HepG2 (cell line): ENCODE measurements around the gene FOXA1. TPM values are rescaled to one million over a fixed set of nuclear protein-coding genes. Genes with fewer than 3 reads are reported as not detected.

Experiments used
- BRF2 ChIP-seq: sonication (generic); formaldehyde crosslinking; IDR thresholded peaks from 2 replicates; pipeline ENCODE4 v1.8.1; 2022; ENCODE audit warnings: mild to moderate bottlenecking, missing genetic modification reagents
- CEBPB ChIP-seq: IDR thresholded peaks from 2 replicates; pipeline ENCODE4 v1.6.1; 2011; ENCODE audit warnings: low read depth, low read length, improper control_type of control experiment, borderline replicate concordance
- DNMT1 ChIP-seq: sonication (generic); formaldehyde crosslinking; IDR thresholded peaks from 2 replicates; pipeline ENCODE4 v1.5.1; 2020; ENCODE audit warnings: mild to moderate bottlenecking, missing genetic modification reagents
- GABPB1 ChIP-seq: IDR thresholded peaks from 2 replicates; pipeline ENCODE4 v1.6.1; 2016; ENCODE audit warnings: mild to moderate bottlenecking, missing genetic modification reagents, moderate library complexity, missing compliant biosample characterization
- HNRNPLL ChIP-seq: fragments of 200-400 bp; formaldehyde crosslinking; IDR thresholded peaks from 2 replicates; pipeline ENCODE4 v1.6.1; 2017; ENCODE audit warnings: mild to moderate bottlenecking, low read depth, low read length; ENCODE audit not compliant: poor library complexity, severe bottlenecking
- KLF9 ChIP-seq: IDR thresholded peaks from 2 replicates; pipeline ENCODE4 v1.6.1; 2016; ENCODE audit warnings: low read depth
- MED13 ChIP-seq: sonication (generic); formaldehyde crosslinking; IDR thresholded peaks from 2 replicates; pipeline ENCODE4 v1.5.0; 2020; ENCODE audit warnings: missing genetic modification reagents
- MTA1 ChIP-seq: sonication (generic); formaldehyde crosslinking; IDR thresholded peaks from 2 replicates; pipeline ENCODE4 v1.4.0; 2020; ENCODE audit warnings: missing genetic modification reagents, mild to moderate bottlenecking, borderline replicate concordance
- NFKBIZ ChIP-seq: IDR thresholded peaks from 2 replicates; pipeline ENCODE4 v1.6.1; 2018; ENCODE audit warnings: missing genetic modification reagents, missing compliant biosample characterization
- NFYB ChIP-seq: sonication (generic); formaldehyde crosslinking; IDR thresholded peaks from 2 replicates; pipeline ENCODE4 v1.4.0; 2020; ENCODE audit warnings: missing genetic modification reagents
- NKX3-1 ChIP-seq: sonication (generic); formaldehyde crosslinking; IDR thresholded peaks from 2 replicates; pipeline ENCODE4 v1.5.0; 2020; ENCODE audit warnings: missing genetic modification reagents
- NR2F6 ChIP-seq, 2 experiments: IDR thresholded peaks; 2 replicates each; pipeline ENCODE4 v1.6.1; 2016; ENCODE audit warnings: antibody characterized with exemption in 1 of 2, mild to moderate bottlenecking in 1 of 2
- PATZ1 ChIP-seq: sonication (generic); formaldehyde crosslinking; IDR thresholded peaks from 2 replicates; pipeline ENCODE4 v1.4.0; 2020; ENCODE audit warnings: missing genetic modification reagents
- PHB2 ChIP-seq: fragments of 450-650 bp; IDR thresholded peaks from 2 replicates; pipeline ENCODE4 v1.6.1; 2018; ENCODE audit not compliant: partially characterized antibody
- ZC3H4 ChIP-seq: sonication (generic); formaldehyde crosslinking; IDR thresholded peaks from 2 replicates; pipeline ENCODE4 v1.4.0; 2020; ENCODE audit warnings: missing genetic modification reagents, borderline replicate concordance
- ZNF446 ChIP-seq: sonication (generic); formaldehyde crosslinking; IDR thresholded peaks from 2 replicates; pipeline ENCODE4 v1.5.0; 2020; ENCODE audit warnings: mild to moderate bottlenecking, missing genetic modification reagents
- ZNF496 ChIP-seq: sonication (generic); formaldehyde crosslinking; IDR thresholded peaks from 2 replicates; pipeline ENCODE4 v1.8.1; 2023; ENCODE audit warnings: mild to moderate bottlenecking, moderate library complexity, missing genetic modification reagents; ENCODE audit not compliant: insufficient replicate concordance
- ZNF615 ChIP-seq: sonication (generic); formaldehyde crosslinking; IDR thresholded peaks from 2 replicates; pipeline ENCODE4 v1.5.0; 2020; ENCODE audit warnings: mild to moderate bottlenecking, missing genetic modification reagents, borderline replicate concordance
- ZNF768 ChIP-seq: sonication (generic); formaldehyde crosslinking; IDR thresholded peaks from 2 replicates; pipeline ENCODE4 v1.4.0; 2020; ENCODE audit warnings: missing genetic modification reagents
- ZNF780A ChIP-seq: sonication (generic); formaldehyde crosslinking; IDR thresholded peaks from 2 replicates; pipeline ENCODE4 v1.8.0; 2022; ENCODE audit warnings: mild to moderate bottlenecking, missing genetic modification reagents, moderate library complexity
- polyA plus RNA-seq, 8 experiments: library from polyadenylated mRNA; depleted of rRNA in 3 of 8; stranded (reverse) in 7 of 8; unstranded in 1 of 8; fragments of >200 nt; fragmentation: Illumina TruSeq in 4 of 8; extraction: Trizol in 4 of 8; gene quantifications; 2 replicates each; pipeline versions ENCODE4 v1.2.1 to v1.2.3, GENCODE V29; 2011 to 2016; ENCODE audit warnings: low read depth in 4 of 8, missing spikeins in 1 of 8, mixed read lengths in 1 of 8; ENCODE audit not compliant: insufficient read depth in 1 of 8
- total RNA-seq, 5 experiments: library from RNA; depleted of rRNA; stranded (reverse); fragments of >200 nt; fragmentation: Illumina TruSeq; extraction: Trizol; gene quantifications; 2 replicates each; pipeline ENCODE4 v1.2.3, GENCODE V29; 2016; ENCODE audit warnings: low read depth in 1 of 5
- TF ChIP-seq, protein P1 (sequence below): sonication (generic); formaldehyde crosslinking; IDR thresholded peaks from 2 replicates; pipeline ENCODE4 v1.5.0; 2020; ENCODE audit warnings: missing genetic modification reagents
- TF ChIP-seq, protein P2 (sequence below): sonication (generic); formaldehyde crosslinking; IDR thresholded peaks from 2 replicates; pipeline ENCODE4 v1.5.0; 2020; ENCODE audit warnings: missing genetic modification reagents, mild to moderate bottlenecking, borderline replicate concordance

FOXA1 gene
- total and polyA plus RNA-seq, 2 of the 13 experiments (the other 11 are each of a cell fraction or from before 2014, with no cell fraction given) = 43.4 to 58.6 TPM

- TF ChIP-seq NR2F6 (IDR thresholded peaks at IDR 0.05) = no peak
- TF ChIP-seq NR2F6 (CRISPR knock-in tag; IDR thresholded peaks at IDR 0.05) = peak; percentile 30; the same call in 1 of the 2 replicates
- TF ChIP-seq, protein P1, sequence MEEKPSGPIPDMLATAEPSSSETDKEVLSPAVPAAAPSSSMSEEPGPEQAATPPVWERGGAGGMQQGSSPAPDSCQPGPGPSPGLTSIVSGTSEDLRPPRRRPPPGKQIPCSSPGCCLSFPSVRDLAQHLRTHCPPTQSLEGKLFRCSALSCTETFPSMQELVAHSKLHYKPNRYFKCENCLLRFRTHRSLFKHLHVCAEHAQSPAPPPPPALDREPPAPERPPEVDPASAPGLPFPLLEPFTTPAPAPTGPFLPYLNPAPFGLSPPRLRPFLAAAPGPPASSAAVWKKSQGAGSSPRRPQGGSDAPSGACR (CRISPR knock-in tag) = no peak
- TF ChIP-seq MED13 (CRISPR knock-in tag) = peak; percentile 93; the same call in 1 of the 2 replicates
- 0 out of 2 replicates have a peak, but pooled peaks have one; percentile 49 for TF ChIP-seq GABPB1 (CRISPR knock-in tag)
- TF ChIP-seq, protein P2, sequence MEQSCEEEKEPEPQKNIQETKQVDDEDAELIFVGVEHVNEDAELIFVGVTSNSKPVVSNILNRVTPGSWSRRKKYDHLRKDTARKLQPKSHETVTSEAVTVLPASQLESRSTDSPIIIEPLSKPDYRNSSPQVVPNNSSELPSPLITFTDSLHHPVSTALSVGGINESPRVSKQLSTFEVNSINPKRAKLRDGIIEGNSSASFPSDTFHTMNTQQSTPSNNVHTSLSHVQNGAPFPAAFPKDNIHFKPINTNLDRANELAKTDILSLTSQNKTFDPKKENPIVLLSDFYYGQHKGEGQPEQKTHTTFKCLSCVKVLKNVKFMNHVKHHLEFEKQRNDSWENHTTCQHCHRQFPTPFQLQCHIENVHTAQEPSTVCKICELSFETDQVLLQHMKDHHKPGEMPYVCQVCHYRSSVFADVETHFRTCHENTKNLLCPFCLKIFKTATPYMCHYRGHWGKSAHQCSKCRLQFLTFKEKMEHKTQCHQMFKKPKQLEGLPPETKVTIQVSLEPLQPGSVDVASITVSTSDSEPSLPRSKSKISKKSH (CRISPR knock-in tag) = peak; percentile 55; the same call in 1 of the 2 replicates
- TF ChIP-seq NFYB = peak; percentile 63
- no peak; the same call in 1 of the 2 replicates for TF ChIP-seq NFKBIZ (CRISPR knock-in tag)
- no peak for TF ChIP-seq CEBPB
- 0 out of 2 replicates have a peak, but pooled peaks have one; percentile 38 for TF ChIP-seq NKX3-1 (CRISPR knock-in tag)
- no peak for TF ChIP-seq ZNF496 (CRISPR knock-in tag)
- TF ChIP-seq ZNF615 (CRISPR knock-in tag) = no peak
- TF ChIP-seq DNMT1 (CRISPR knock-in tag) = peak; percentile 14; the same call in 1 of the 2 replicates
- peak; percentile 82 for TF ChIP-seq ZNF446 (CRISPR knock-in tag)
- peak; percentile 63 for TF ChIP-seq ZNF768 (CRISPR knock-in tag)
- TF ChIP-seq HNRNPLL = peak; percentile 83
- no peak for TF ChIP-seq PHB2
- TF ChIP-seq ZNF780A (CRISPR knock-in tag) = no peak
- no peak; the same call in none of the 2 replicates for TF ChIP-seq BRF2 (CRISPR knock-in tag)
- peak; percentile 69; the same call in 1 of the 2 replicates for TF ChIP-seq KLF9 (CRISPR knock-in tag)
- no peak for TF ChIP-seq MTA1 (CRISPR knock-in tag)
- peak; percentile 97 for TF ChIP-seq PATZ1 (CRISPR knock-in tag)
- peak; percentile 76; the same call in 1 of the 2 replicates for TF ChIP-seq ZC3H4 (CRISPR knock-in tag)
Measured at GRCh38 chr14:37594971-37595808, at the start of gene FOXA1, which contains the start of gene TTC6 (continued).
